PC-9 (cell line): ENCODE measurements around the gene DMPK. TPM values are rescaled to one million over a fixed set of nuclear protein-coding genes. Genes with fewer than 3 reads are reported as not detected.

ENCODE experiments used
- Bru-seq: library from RNA; stranded (reverse); fragments of 400-500 nt; gene quantifications from one replicate; lab custom pipeline; 2021; lab: Mats Ljungman, UMichigan
- BruChase-seq, 2 experiments: library from RNA; stranded (reverse); fragments of 400-500 nt; gene quantifications; one replicate each; lab custom pipeline; 2021; lab: Mats Ljungman, UMichigan
- BruUV-seq: library from RNA; stranded (reverse); fragments of 400-500 nt; replicated peaks from 2 replicates; lab custom pipeline; 2021; lab: Mats Ljungman, UMichigan
- CTCF ChIA-PET: fragments of 300-600 bp; sonication (Branson Sonifier 250); formaldehyde crosslinking; loops from one replicate; lab custom pipeline; 2022; ENCODE audit warnings: antibody characterized with exemption; lab: Charles Lee
- POLR2A ChIA-PET: fragments of 300-600 bp; sonication (Branson Sonifier 250); formaldehyde crosslinking; loops from one replicate; lab custom pipeline; 2022; ENCODE audit warnings: antibody characterized with exemption; ENCODE audit not compliant: unreplicated experiment; lab: Charles Lee
- DNase-seq, 2 experiments: peaks; one replicate each; pipeline versions ENCODE4 v3.0.0 to v3.0.0-alpha.2; 2015 to 2022; ENCODE audit warnings: mixed read lengths in 1 of 2
- H2AFZ ChIP-seq: fragments of 200-600 bp; sonication (generic); 2 replicates; pipeline ENCODE4 v1.8.1; 2017; ENCODE audit warnings: antibody characterized with exemption
- H3F3A ChIP-seq: fragments of 200-600 bp; sonication (generic); 2 replicates; pipeline ENCODE4 v1.8.1; 2017; ENCODE audit warnings: antibody characterized with exemption, mild to moderate bottlenecking, low read depth; ENCODE audit not compliant: insufficient read depth
- H3K27ac ChIP-seq: fragments of 200-600 bp; sonication (generic); 2 replicates; pipeline ENCODE4 v1.6.1; 2016; ENCODE audit warnings: mixed run types
- H3K27me3 ChIP-seq: fragments of 200-600 bp; sonication (generic); 2 replicates; pipeline ENCODE4 v1.6.1; 2016; ENCODE audit warnings: low read depth, mixed run types; ENCODE audit not compliant: insufficient read depth
- H3K36me3 ChIP-seq: fragments of 200-600 bp; sonication (generic); 2 replicates; pipeline ENCODE4 v1.6.1; 2016; ENCODE audit warnings: low read depth, mixed run types
- H3K4me1 ChIP-seq: fragments of 200-600 bp; sonication (generic); replicated peaks from 2 replicates; pipeline ENCODE4 v1.6.1; 2016; ENCODE audit warnings: mixed run types; ENCODE audit not compliant: insufficient read depth
- H3K4me2 ChIP-seq: fragments of 200-600 bp; sonication (generic); 2 replicates; pipeline ENCODE4 v1.6.1; 2017; ENCODE audit warnings: mixed run types
- H3K4me3 ChIP-seq: fragments of 200-600 bp; sonication (generic); 2 replicates; pipeline ENCODE4 v1.6.1; 2016; ENCODE audit warnings: mixed run types
- H3K79me2 ChIP-seq: fragments of 200-600 bp; sonication (generic); 2 replicates; pipeline ENCODE4 v1.6.1; 2017; ENCODE audit warnings: low read depth, mixed run types
- H3K9me2 ChIP-seq: fragments of 200-600 bp; sonication (generic); 2 replicates; pipeline ENCODE4 v1.8.1; 2017; ENCODE audit warnings: mild to moderate bottlenecking; ENCODE audit not compliant: insufficient read depth
- H3K9me3 ChIP-seq: fragments of 200-600 bp; sonication (generic); 2 replicates; pipeline ENCODE4 v1.8.1; 2016; ENCODE audit warnings: low read depth; ENCODE audit not compliant: insufficient read depth
- H4K20me1 ChIP-seq: fragments of 200-600 bp; sonication (generic); 2 replicates; pipeline ENCODE4 v1.8.1; 2017; ENCODE audit not compliant: insufficient read depth
- EZH2 ChIP-seq: fragments of 200-600 bp; sonication (generic); IDR thresholded peaks from 2 replicates; pipeline ENCODE4 v1.8.0; 2017; ENCODE audit warnings: antibody characterized with exemption, low read depth
- intact Hi-C: fragments of 100-400 bp; cut with micrococcal nuclease; formaldehyde crosslinking; loops from one replicate; pipeline ENCODE4 v1.10.0; 2022; ENCODE audit not compliant: unreplicated experiment
- long read RNA-seq: library from polyadenylated mRNA; stranded (forward); transcript quantifications from one replicate; pipeline ENCODE4 v2.0.0, GENCODE V29; 2022
- total RNA-seq: library from RNA; stranded (reverse); gene quantifications from 2 replicates; pipeline ENCODE4 v1.2.3, GENCODE V29; 2021
- TF ChIP-seq, protein P1 (sequence below): fragments of 200-600 bp; sonication (generic); conservative IDR thresholded peaks from 2 replicates; pipeline ENCODE4 v1.6.1; 2017; ENCODE audit warnings: mixed run types, antibody characterized with exemption, mild to moderate bottlenecking, moderate library complexity

The DMPK gene
- total RNA-seq (110 and 132 TPM in 2 replicates), Bru-seq, nascent RNA (percentile 67 among the genes with signal in this experiment), BruChase-seq, experiment 1, labeled RNA remaining after a 2-hour chase (percentile 85 among the genes with signal in this experiment), BruChase-seq, experiment 2, labeled RNA remaining after a 6-hour chase (percentile 94 among the genes with signal in this experiment)
- long read RNA-seq, transcript DMPK-202 (14 exons, 3,227 nt): major isoform, 5 of 68 reads
- long read RNA-seq, partial matches to known transcripts: 22 of 68 reads
- long read RNA-seq, other reads (novel, unspliced or antisense): 29 of 68 reads

GRCh38 chr19:45782162-45782691 is at the start of gene DMPK:
DMPK (minus strand) TSS chr19:45782490; CDS start chr19:45782352, 138 bp downstream.
- H3F3A ChIP-seq: peaks cover 42% of the 10 kb centered on the region
- H3K27me3 ChIP-seq: no peaks in the 10 kb centered on the region
- H3K4me2 ChIP-seq: peak within 1 kb of the TSS; percentile 81
- intact Hi-C loops: no loop called here
- ChIA-PET CTCF (interaction anchor here (0.6 to 2.1 kb wide), 15 partner anchors 11 to 295 kb away, joined by 3 to 16 read pairs (median 7); partner anchors contain the start of genes MYPOP, QPCTL and SIX5), POLR2A (interaction anchor here (0.5 to 2.6 kb wide), 7 partner anchors 10 to 936 kb away, joined by 7 to 58 read pairs (median 15); partner anchors contain the start of genes DMWD, NECTIN2 and SIX5)
- TF ChIP-seq, protein P1, sequence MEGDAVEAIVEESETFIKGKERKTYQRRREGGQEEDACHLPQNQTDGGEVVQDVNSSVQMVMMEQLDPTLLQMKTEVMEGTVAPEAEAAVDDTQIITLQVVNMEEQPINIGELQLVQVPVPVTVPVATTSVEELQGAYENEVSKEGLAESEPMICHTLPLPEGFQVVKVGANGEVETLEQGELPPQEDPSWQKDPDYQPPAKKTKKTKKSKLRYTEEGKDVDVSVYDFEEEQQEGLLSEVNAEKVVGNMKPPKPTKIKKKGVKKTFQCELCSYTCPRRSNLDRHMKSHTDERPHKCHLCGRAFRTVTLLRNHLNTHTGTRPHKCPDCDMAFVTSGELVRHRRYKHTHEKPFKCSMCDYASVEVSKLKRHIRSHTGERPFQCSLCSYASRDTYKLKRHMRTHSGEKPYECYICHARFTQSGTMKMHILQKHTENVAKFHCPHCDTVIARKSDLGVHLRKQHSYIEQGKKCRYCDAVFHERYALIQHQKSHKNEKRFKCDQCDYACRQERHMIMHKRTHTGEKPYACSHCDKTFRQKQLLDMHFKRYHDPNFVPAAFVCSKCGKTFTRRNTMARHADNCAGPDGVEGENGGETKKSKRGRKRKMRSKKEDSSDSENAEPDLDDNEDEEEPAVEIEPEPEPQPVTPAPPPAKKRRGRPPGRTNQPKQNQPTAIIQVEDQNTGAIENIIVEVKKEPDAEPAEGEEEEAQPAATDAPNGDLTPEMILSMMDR: no peak
- TF ChIP-seq EZH2: no peak
- H3K27ac ChIP-seq: peak within 1 kb of the TSS; percentile 81
- peak in 1 of 2 experiments; percentile 44 for DNase-seq
- peaks cover 55% of the 10 kb centered on the region for H3K4me1 ChIP-seq
- H2AFZ ChIP-seq: no peak within 1 kb of the TSS
- H3K9me2 ChIP-seq: no peaks in the 10 kb centered on the region
- H4K20me1 ChIP-seq: peaks cover 6% of the 10 kb centered on the region
- BruUV-seq: no TSS peak
- H3K79me2 ChIP-seq: peaks cover 20% of the 10 kb centered on the region
- H3K9me3 ChIP-seq: no peaks in the 10 kb centered on the region
- peaks cover 21% of the 10 kb centered on the region for H3K36me3 ChIP-seq
- peak within 1 kb of the TSS; percentile 51 for H3K4me3 ChIP-seq

DNA sequence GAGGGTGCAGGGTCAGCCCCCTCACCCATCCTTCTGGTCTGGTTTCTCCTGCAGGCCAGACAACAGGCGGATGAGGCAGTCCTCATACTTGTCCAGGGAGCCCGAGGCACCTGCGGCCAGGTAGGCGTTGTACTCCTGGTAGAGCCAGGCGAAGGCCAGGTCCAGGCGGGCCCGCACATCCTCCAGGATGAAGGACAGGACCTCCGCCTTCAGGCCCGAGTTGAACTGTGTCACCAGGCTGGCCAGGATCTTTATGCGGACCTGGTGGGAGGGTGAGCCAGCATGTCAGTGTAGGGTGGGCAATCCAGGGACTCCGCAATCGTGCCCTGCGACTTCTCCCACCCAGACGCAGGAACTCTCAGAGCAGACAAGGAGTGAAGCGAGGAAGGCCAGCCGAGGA is 46.7 kb upstream of the DMPK start:
- H4K20me1 ChIP-seq: peaks cover 8% of the 10 kb centered on the region
- ChIA-PET POLR2A (no interaction called here), CTCF (interaction anchor here (1.1 kb wide), 1 partner anchor 12 kb away, joined by 9 read pairs; no protein-coding TSS in a partner anchor)
- no TSS peak for BruUV-seq
- no peaks in the 10 kb centered on the region for H3K27me3 ChIP-seq
- no peak overlapping the region for H3K4me3 ChIP-seq
- TF ChIP-seq EZH2: no peak
- TF ChIP-seq, protein P1: no peak
- no peaks in the 10 kb centered on the region for H3K4me1 ChIP-seq
- H3K27ac ChIP-seq: no peak overlapping the region
- no peak overlapping the region for H2AFZ ChIP-seq
- DNase-seq: peak in 1 of 2 experiments; percentile 12
- H3F3A ChIP-seq: 0 out of 2 replicates have a peak, but pooled peaks cover 7% of the 10 kb centered on the region
- H3K9me2 ChIP-seq: no peaks in the 10 kb centered on the region
- intact Hi-C loops: no loop called here
- peaks cover 18% of the 10 kb centered on the region for H3K36me3 ChIP-seq
- no peaks in the 10 kb centered on the region for H3K9me3 ChIP-seq
- H3K79me2 ChIP-seq: no peaks in the 10 kb centered on the region
- H3K4me2 ChIP-seq: no peak overlapping the region

GRCh38 chr19:45828523-45828922 is 46.2 kb upstream of the DMPK start:
- no TSS peak for BruUV-seq
- POLR2A ChIA-PET: no interaction called here

More at GRCh38 chr19:45828523-45828922, 46.2 kb upstream of the DMPK start:
- H3K79me2 ChIP-seq: no peaks in the 10 kb centered on the region
- H3K36me3 ChIP-seq: peaks cover 14% of the 10 kb centered on the region
- no peak overlapping the region for H3K27ac ChIP-seq
- H3F3A ChIP-seq: 0 out of 2 replicates have a peak, but pooled peaks cover 7% of the 10 kb centered on the region
- H3K4me3 ChIP-seq: no peak overlapping the region
- TF ChIP-seq, protein P1: no peak
- TF ChIP-seq EZH2: no peak
- intact Hi-C loops: no loop called here
- H3K27me3 ChIP-seq: no peaks in the 10 kb centered on the region
- H3K4me1 ChIP-seq: no peaks in the 10 kb centered on the region
- no peak overlapping the region for H2AFZ ChIP-seq
- H3K4me2 ChIP-seq: no peak overlapping the region
- H3K9me2 ChIP-seq: no peaks in the 10 kb centered on the region
- no peaks in the 10 kb centered on the region for H3K9me3 ChIP-seq
- CTCF ChIA-PET: no interaction called here
- no peak for DNase-seq
- peaks cover 4% of the 10 kb centered on the region for H4K20me1 ChIP-seq
